KG1 (cell line): ENCODE measurements around the gene PAX8.

Experiments
- DNase-seq: peaks from one replicate; lab custom pipeline; 2025; lab: John Stamatoyannopoulos, UW

PAX8 gene

DNA sequence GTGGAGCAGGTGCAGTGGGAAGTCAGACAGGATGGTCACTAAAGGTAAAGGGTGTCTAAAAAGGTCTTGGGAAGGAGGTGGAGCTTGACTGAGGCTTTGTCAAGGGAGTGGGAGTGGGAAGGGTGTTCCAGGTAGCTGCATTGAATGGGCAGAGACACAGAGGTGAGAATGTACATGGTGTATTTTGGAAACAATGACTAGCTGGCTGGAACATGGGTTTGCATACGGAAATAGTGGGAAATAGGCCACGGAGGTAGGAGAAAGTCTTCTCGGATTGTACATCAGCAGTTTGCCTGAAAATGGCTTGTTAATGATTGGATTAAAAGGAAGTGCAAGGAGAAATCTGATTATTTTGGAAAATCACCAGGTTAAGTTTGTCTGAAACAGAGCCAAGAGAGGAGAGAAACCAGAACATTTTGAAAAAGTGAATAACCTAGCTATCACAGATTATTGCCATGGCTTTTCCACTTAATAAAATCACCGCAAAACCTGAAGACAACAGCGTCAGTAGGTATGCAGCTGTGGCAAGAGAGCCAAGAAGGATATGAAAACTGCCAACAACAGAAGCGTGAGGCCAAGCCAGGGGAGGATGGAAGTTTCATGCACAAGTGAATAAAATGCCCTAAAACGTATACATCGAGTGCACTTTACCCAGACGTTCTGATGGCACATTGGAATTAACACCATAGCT, 13.9 kb downstream of the PAX8 start:
- no peak for DNase-seq

DNA sequence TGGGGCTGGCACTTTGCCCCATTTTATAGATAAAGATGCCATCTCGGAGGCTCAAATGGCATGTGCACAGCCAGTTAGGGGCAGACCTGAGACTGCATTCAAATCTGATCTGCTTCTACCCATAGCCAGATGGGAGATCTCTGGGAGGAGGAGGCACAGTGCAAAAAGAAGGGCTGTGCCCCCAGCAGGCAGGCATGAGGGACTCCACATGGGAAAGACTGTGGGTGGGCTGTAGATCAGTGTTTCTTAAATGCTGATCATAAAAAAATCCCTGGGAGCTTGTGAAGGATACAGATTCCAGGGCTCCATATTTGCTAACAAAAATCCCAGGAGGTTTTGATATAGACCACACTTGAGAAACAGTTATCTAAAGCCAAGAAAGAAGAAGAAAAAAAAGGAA, 15.2 kb downstream of the PAX8 start:
- DNase-seq = no peak

DNA sequence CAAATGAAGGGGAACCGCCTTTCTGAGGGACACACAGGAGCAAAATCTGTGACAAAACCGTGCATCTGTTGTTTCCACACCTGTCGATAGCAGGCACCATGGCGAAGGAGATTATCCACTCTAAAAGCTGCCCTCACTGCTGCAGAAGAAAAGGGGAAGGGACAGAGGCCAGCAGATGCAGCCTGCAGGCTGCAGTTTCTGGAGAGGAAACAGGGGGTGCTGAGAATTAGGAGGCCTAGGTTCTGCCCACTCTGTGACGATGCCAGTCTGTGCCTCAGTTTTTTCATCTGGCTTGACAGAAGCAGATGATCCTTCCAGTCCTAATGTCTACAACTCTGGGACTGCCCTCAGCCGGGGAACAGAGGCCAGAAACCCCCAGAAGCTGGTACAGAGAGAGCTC, 17.7 kb downstream of the PAX8 start:
- DNase-seq = no peak

GRCh38 chr2:113258471-113259147, 20.1 kb downstream of the PAX8 start:
- no peak for DNase-seq

GRCh38 chr2:113257516-113258264, 21.0 kb downstream of the PAX8 start:
- no peak for DNase-seq

DNA sequence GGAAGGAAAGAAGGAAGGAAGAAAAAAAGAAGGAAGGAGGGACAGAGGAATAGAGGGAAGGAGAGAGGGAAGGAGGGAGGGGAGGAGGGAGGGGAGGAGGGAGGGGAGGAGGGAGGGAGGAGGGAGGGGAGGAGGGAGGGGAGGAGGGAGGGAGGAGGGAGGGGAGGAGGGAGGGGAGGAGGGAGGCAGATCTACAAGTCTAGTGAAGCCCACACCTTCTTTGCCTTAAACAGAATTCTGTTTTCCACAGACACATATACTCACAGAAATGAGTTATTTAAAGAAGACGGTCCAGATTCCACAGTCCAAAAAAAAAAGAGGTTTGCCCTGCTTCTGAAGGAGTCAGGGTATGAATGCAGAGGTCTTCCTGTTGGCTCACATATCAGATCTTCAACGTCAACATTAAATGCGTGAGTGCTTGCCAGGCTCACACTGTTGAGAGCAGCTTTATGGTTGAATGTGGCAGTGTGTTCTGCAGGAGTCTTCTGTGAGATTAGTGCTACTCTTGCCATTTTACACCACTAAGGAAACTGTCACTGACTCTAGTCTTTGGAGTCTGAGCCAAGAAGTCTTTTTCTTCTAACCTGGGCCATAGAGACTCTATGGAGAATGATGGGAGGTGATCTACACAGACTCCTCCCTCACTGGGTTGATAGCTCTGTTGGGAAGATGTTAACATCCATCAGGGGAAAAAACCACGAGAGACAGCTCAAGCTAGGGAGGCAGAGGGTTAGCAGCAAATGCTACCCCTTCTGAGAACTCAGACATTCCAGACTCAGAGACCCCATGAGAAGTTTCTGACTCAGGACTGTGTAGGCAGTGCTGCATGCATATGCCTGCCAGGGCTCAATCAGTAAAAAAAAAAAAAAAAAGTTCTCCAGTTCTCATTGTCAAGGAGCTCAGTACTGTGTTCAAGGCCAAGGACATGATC, 23.3 kb downstream of the PAX8 start:
- no peak for DNase-seq

- no peak for DNase-seq
These were observed 25.3 kb downstream of the PAX8 start for GRCh38 chr2:113253453-113253852.

DNA sequence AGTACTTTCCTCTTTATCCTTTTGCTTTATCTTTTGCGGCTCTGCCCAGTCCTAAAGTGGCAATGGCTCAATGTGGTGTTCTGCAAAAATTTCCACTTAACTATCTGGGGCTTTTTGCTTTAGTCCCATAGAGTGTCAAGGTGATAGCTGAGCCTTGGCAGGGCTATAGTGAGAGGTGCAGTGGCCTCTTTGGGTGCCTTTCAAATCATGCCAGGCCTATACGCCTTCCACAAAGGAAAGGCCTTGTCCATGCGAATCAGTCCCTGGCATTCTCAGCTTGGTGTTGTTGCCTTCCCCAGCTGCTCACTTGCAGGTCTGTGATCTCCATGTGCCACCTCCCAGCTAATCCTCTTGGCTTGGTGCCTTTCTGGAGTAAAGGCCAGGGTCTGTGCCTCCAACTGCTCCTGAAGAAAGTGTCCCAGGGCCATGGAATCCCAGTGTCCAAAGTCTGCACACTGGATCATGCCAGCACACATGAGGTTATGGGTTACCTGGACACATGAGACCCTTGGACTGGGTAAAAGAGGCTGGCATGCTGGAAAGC, 26.6 kb downstream of the PAX8 start:
- DNase-seq = no peak

GRCh38 chr2:113251118-113251517, 27.6 kb downstream of the PAX8 start:
- peak; percentile 70 for DNase-seq

DNA sequence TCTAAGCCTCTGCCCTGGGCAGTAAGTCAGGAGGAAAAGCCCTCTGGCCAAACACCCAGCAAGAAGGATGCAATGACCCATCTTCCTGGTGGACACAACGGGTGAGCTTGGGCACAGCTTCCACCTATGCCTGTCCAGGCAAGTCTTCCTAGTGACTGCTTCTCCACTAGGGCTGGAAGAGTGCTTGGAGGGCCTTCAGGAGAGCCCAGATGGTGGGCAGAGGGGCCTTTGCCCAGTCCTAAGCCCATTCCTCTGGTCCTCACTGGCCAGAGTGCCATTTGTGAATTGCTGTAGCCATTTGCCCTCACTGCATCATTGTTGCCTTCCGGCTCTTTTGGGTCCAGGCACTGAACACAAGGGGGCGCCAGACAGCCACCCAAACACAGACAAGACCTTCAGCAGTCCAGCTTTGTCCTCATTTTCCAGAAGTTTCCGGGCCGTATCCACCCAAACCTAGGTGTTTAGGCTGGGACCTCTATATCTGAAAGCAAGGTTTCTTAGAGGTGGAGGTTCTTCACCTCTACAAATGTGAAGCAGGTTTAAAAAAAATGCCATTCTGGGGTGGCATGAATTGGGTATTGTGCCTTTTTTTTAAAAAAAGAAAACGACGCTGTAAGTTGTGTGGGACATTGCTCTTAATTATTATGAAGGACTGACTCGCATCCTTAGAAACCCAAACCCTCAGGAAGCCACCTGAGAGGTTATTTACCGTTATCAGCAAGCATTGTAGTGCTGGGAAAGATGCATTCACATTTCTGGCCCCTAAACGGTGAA, 29.5 kb downstream of the PAX8 start:
- peak; percentile 57 for DNase-seq

GRCh38 chr2:113246606-113247005, 32.1 kb downstream of the PAX8 start:
- no peak for DNase-seq

- DNase-seq = no peak
These were observed 33.4 kb downstream of the PAX8 start for GRCh38 chr2:113245276-113245711.

GRCh38 chr2:113242327-113242726, 36.4 kb downstream of the PAX8 start:
- DNase-seq = no peak

DNA sequence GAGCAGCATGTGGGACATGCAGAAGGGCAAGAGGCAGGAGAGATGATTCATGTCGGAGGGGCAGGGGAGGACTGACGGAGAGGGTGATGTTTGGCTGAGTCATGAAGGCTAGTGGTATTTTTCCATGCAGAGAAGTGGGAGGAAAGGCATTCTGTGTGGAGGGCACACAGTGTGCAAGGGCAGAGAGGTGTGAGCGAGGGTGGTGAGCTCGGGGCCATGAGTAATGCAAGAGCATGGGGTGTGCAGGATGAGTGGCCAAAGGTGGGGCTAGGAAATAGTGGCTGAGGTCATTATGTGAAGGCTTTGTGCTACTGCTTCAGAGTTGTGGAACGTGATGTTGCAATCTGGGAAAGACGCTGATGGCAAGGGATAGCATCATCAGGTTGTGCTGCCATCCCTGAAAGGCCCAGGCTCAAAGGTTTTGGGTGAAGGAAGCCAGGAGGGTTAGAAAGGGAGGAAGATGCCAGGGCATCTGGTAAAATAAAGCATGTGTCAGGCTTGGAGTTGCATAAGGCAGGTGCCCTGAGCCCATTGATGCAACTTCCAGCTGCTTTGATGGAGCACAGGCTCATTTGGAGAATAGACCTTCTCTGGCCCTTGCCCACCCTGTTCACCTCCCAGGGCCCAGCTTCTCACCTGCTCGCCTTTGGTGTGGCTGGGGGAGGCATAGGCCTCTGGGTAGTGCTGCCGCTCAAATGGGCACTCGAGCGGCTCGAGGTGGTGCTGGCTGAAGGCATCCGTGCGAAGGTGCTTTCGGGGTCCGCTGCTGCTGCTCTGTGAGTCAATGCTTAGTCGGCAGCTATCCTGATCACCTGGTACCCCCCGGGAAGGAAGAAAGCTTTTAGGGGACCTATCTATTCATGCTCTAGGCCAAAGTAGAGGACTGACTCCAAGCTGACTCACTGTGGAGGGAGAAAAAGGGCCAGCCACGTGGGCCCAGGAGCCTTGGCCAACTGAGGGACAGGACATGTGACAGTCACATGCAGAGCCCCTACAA, 37.5 kb downstream of the PAX8 start:
- no peak for DNase-seq

- no peak for DNase-seq
These were observed 38.4 kb downstream of the PAX8 start for GRCh38 chr2:113240150-113240914.

DNA sequence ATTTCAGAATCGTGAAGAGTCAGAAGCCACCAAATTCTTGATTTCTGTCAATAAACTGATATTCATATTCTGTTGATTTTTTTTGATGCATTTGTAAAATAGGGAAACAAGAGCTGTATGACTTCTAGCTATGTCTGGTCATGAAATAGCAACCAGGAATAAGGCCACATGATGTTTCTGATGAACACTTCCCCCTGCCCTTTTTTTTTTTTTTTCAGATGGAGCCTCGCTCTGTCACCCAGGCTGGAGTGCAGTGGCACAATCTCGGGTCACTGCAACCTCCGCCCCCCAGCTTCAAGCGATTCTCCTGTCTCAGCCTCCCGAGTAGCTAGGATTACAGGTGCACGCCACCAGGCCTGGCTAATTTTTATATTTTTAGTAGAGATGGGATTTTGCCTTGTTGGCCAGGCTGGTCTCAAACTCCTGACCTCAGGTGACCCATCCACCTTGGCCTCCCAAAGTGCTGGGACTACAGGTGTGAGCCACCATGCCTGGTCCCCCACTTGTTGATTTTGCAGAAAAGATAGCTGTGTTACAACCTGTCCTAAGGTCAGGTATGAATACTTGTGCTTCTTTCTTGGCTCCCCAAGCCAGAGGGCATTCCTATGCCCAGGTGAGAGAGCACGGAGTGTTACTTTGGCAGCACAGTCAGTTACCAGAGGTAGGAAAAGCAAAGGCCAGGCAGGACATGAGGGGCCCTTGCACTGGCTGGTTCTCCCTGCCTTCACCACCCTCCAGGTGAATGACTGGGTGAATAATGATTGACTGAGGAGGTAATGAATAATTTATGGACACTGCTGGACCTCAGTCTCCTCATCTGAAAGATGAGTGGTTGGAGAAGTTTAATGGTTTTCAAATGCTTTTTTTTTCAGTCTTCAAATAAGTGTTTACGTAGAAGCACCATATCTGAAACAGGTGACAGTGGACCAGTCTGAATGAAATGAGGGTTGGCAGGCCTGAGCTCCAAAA, 39.6 kb downstream of the PAX8 start:
- DNase-seq = no peak

- DNase-seq = no peak
These were observed 41.0 kb downstream of the PAX8 start for GRCh38 chr2:113237604-113238160.
